Activated CD4-positive, alpha-beta T cell treated with anti-CD3 and anti-CD28 coated beads, Interleukin-2, amount 10 ng/mL, durations not matched to agents 24 days and 14 days (primary cell): ENCODE results near the gene BMP7. TPM values are rescaled to one million over a fixed set of nuclear protein-coding genes. Genes with fewer than 3 reads are reported as not detected.

Experiments
- DNase-seq: peaks from one replicate; pipeline ENCODE4 v3.0.0; 2022
- H3K27ac Mint-ChIP-seq: one replicate; pipeline ENCODE4 v1.8.0; 2022; ENCODE audit warnings: mild to moderate bottlenecking, mixed read lengths
- H3K27me3 Mint-ChIP-seq: one replicate; pipeline ENCODE4 v1.8.0; 2022; ENCODE audit warnings: mixed read lengths
- H3K36me3 Mint-ChIP-seq: one replicate; pipeline ENCODE4 v1.8.0; 2022; ENCODE audit warnings: low read depth, mild to moderate bottlenecking, mixed read lengths
- H3K4me1 Mint-ChIP-seq: one replicate; pipeline ENCODE4 v1.8.0; 2021; ENCODE audit warnings: mixed read lengths
- H3K4me3 Mint-ChIP-seq: one replicate; pipeline ENCODE4 v1.8.0; 2022; ENCODE audit warnings: mild to moderate bottlenecking, moderate library complexity, mixed read lengths
- H3K9me3 Mint-ChIP-seq: one replicate; pipeline ENCODE4 v1.8.0; 2021; ENCODE audit warnings: mixed read lengths
- intact Hi-C: fragments of 100-400 bp; cut with micrococcal nuclease; formaldehyde crosslinking; loops from one replicate; pipeline ENCODE4 v1.15.1; 2023
- total RNA-seq: library from RNA; stranded (reverse); gene quantifications from 2 replicates; pipeline ENCODE4 v1.2.3, GENCODE V29; 2022

The BMP7 gene
- total RNA-seq, 1 donor from 2014 or later: 0.07 TPM

- Mint-ChIP-seq H3K36me3 (no peaks in the 10 kb centered on the region), H3K4me3 (no peak overlapping the region), H3K27ac (no peak overlapping the region), H3K9me3 (no peaks in the 10 kb centered on the region), H3K27me3 (no peaks in the 10 kb centered on the region), H3K4me1 (no peaks in the 10 kb centered on the region)
- intact Hi-C loops: no loop called here
- no peak for DNase-seq
Observed at GRCh38 chr20:57190536-57191264, 75.7 kb downstream of the BMP7 start.

- Mint-ChIP-seq H3K4me3 (no peak overlapping the region), H3K36me3 (no peaks in the 10 kb centered on the region), H3K27ac (no peak overlapping the region), H3K4me1 (no peaks in the 10 kb centered on the region), H3K27me3 (no peaks in the 10 kb centered on the region), H3K9me3 (no peaks in the 10 kb centered on the region)
- intact Hi-C loops: no loop called here
- no peak for DNase-seq
Observed at GRCh38 chr20:57189713-57190112, 76.7 kb downstream of the BMP7 start.

GRCh38 chr20:57188576-57189079, 77.8 kb downstream of the BMP7 start:
- Mint-ChIP-seq H3K27me3 (no peaks in the 10 kb centered on the region), H3K36me3 (no peaks in the 10 kb centered on the region), H3K27ac (no peak overlapping the region), H3K4me3 (no peak overlapping the region), H3K9me3 (no peaks in the 10 kb centered on the region), H3K4me1 (no peaks in the 10 kb centered on the region)
- intact Hi-C loops: no loop called here
- no peak for DNase-seq

GRCh38 chr20:57188056-57188455, 78.4 kb downstream of the BMP7 start:
- no peaks in the 10 kb centered on the region for H3K27me3 Mint-ChIP-seq
- no peaks in the 10 kb centered on the region for H3K36me3 Mint-ChIP-seq
- no peak overlapping the region for H3K4me3 Mint-ChIP-seq
- H3K27ac Mint-ChIP-seq: no peak overlapping the region
- H3K4me1 Mint-ChIP-seq: no peaks in the 10 kb centered on the region
- intact Hi-C loops: no loop called here
- H3K9me3 Mint-ChIP-seq: no peaks in the 10 kb centered on the region
- no peak for DNase-seq

GRCh38 chr20:57187068-57187634, 79.3 kb downstream of the BMP7 start:
- H3K4me3 Mint-ChIP-seq: no peak overlapping the region
- H3K4me1 Mint-ChIP-seq: no peaks in the 10 kb centered on the region
- no peaks in the 10 kb centered on the region for H3K27me3 Mint-ChIP-seq
- no peak for DNase-seq
- intact Hi-C loops: no loop called here
- no peak overlapping the region for H3K27ac Mint-ChIP-seq
- H3K9me3 Mint-ChIP-seq: no peaks in the 10 kb centered on the region
- no peaks in the 10 kb centered on the region for H3K36me3 Mint-ChIP-seq

- Mint-ChIP-seq H3K4me3 (no peak overlapping the region), H3K4me1 (no peaks in the 10 kb centered on the region), H3K27ac (no peak overlapping the region), H3K9me3 (no peaks in the 10 kb centered on the region), H3K36me3 (no peaks in the 10 kb centered on the region), H3K27me3 (no peaks in the 10 kb centered on the region)
- DNase-seq: no peak
- intact Hi-C loops: no loop called here
Observed at GRCh38 chr20:57186192-57186591, 80.2 kb downstream of the BMP7 start.

- no peaks in the 10 kb centered on the region for H3K4me1 Mint-ChIP-seq
- no peaks in the 10 kb centered on the region for H3K27me3 Mint-ChIP-seq
- no peaks in the 10 kb centered on the region for H3K36me3 Mint-ChIP-seq
- intact Hi-C loops: no loop called here
- H3K9me3 Mint-ChIP-seq: no peaks in the 10 kb centered on the region
- DNase-seq: no peak
- H3K4me3 Mint-ChIP-seq: no peak overlapping the region
- no peak overlapping the region for H3K27ac Mint-ChIP-seq
Observed at GRCh38 chr20:57185188-57185743, 81.2 kb downstream of the BMP7 start.

- Mint-ChIP-seq H3K4me1 (no peaks in the 10 kb centered on the region), H3K36me3 (no peaks in the 10 kb centered on the region), H3K27me3 (peaks cover 2% of the 10 kb centered on the region), H3K27ac (no peak overlapping the region), H3K9me3 (no peaks in the 10 kb centered on the region), H3K4me3 (no peak overlapping the region)
- no peak for DNase-seq
- intact Hi-C loops: no loop called here
Observed at GRCh38 chr20:57183457-57184009, 82.9 kb downstream of the BMP7 start.

- Mint-ChIP-seq H3K9me3 (no peaks in the 10 kb centered on the region), H3K4me1 (no peaks in the 10 kb centered on the region), H3K36me3 (no peaks in the 10 kb centered on the region), H3K27me3 (peaks cover 2% of the 10 kb centered on the region), H3K4me3 (no peak overlapping the region), H3K27ac (no peak overlapping the region)
- intact Hi-C loops: no loop called here
- DNase-seq: no peak
Observed at GRCh38 chr20:57181639-57182038, 84.8 kb downstream of the BMP7 start.

- Mint-ChIP-seq H3K27me3 (peaks cover 2% of the 10 kb centered on the region), H3K9me3 (no peaks in the 10 kb centered on the region), H3K4me3 (no peak overlapping the region), H3K27ac (no peak overlapping the region), H3K4me1 (no peaks in the 10 kb centered on the region), H3K36me3 (no peaks in the 10 kb centered on the region)
- intact Hi-C loops: no loop called here
- DNase-seq: no peak
Observed at GRCh38 chr20:57180954-57181353, 85.5 kb downstream of the BMP7 start.

- Mint-ChIP-seq H3K4me3 (no peak overlapping the region), H3K27me3 (peaks cover 2% of the 10 kb centered on the region), H3K4me1 (peaks cover 4% of the 10 kb centered on the region), H3K27ac (no peak overlapping the region), H3K9me3 (no peaks in the 10 kb centered on the region), H3K36me3 (no peaks in the 10 kb centered on the region)
- no peak for DNase-seq
- intact Hi-C loops: no loop called here
Observed at GRCh38 chr20:57180387-57180786, 86.1 kb downstream of the BMP7 start.

- peaks cover 2% of the 10 kb centered on the region for H3K27me3 Mint-ChIP-seq
- no peak overlapping the region for H3K27ac Mint-ChIP-seq
- H3K36me3 Mint-ChIP-seq: no peaks in the 10 kb centered on the region
- H3K9me3 Mint-ChIP-seq: no peaks in the 10 kb centered on the region
- H3K4me1 Mint-ChIP-seq: peaks cover 7% of the 10 kb centered on the region
- intact Hi-C loops: no loop called here
- DNase-seq: no peak
- H3K4me3 Mint-ChIP-seq: no peak overlapping the region
Observed at GRCh38 chr20:57179265-57179664, 87.2 kb downstream of the BMP7 start.

GRCh38 chr20:57178582-57179111, 87.8 kb downstream of the BMP7 start:
- Mint-ChIP-seq H3K4me3 (no peak overlapping the region), H3K27me3 (peaks cover 2% of the 10 kb centered on the region), H3K27ac (no peak overlapping the region), H3K9me3 (no peaks in the 10 kb centered on the region), H3K36me3 (no peaks in the 10 kb centered on the region), H3K4me1 (peaks cover 7% of the 10 kb centered on the region)
- intact Hi-C loops: no loop called here
- no peak for DNase-seq

GRCh38 chr20:57177636-57178280, 88.7 kb downstream of the BMP7 start:
- intact Hi-C loops: no loop called here
- Mint-ChIP-seq H3K9me3 (no peaks in the 10 kb centered on the region), H3K36me3 (no peaks in the 10 kb centered on the region), H3K27ac (no peak overlapping the region), H3K4me3 (no peak overlapping the region), H3K27me3 (peaks cover 2% of the 10 kb centered on the region), H3K4me1 (peaks cover 7% of the 10 kb centered on the region)
- DNase-seq: no peak
